Measurements from ENCODE around the gene P4HA3.

P4HA3 gene

DNA sequence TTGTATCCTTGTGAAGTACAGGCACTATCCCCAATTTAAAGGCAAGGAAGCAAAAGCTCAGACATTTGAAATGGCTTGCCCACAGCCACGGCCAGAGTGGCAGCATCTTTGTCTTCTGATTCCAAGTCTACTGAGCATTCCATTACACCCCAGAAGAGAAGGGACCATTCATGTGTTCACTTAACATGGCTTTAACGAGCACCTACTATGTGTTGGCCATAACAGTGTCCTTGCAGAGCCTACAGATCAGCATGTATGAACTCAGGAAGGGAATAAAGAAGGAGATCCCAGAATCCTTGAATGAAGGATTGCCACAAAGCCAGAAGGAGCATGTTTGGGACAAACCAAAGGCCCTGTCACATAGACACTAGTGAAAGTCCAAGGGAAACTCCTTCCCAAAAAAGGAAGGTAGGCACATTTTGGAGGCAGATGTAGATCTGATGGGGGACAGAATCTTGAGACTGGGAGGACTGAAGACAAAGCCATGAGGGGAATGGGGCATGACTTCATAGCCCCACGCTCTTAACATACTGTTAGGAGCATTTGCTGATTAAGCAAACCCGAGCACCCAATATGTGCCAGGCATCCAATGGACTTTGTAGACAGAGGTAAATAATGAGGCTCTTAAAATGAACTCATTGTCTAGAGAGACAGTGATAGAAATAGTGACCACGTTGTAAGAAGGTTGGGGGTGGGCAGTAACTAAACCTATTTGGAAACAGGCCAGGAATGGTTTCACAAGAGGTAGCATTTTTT, 54.9 kb downstream of the P4HA3 start:
- H3K4me1 ChIP-seq (ENCODE audit: control insufficient read depth, insufficient read depth, low read length): no peaks in the 10 kb centered on the region
- H3K36me3 ChIP-seq (ENCODE audit: control insufficient read depth, insufficient read depth, low read length): no peaks in the 10 kb centered on the region
- peaks cover 3% of the 10 kb centered on the region for H3K27me3 ChIP-seq (ENCODE audit: control insufficient read depth, insufficient read depth, low read length)
- no peaks in the 10 kb centered on the region for H3K9me3 ChIP-seq (ENCODE audit: control insufficient read depth, low read length)
- no peak overlapping the region for H3K9ac ChIP-seq (ENCODE audit: low read length)
- no peak overlapping the region for H3K4me3 ChIP-seq (ENCODE audit: low read length)

DNA sequence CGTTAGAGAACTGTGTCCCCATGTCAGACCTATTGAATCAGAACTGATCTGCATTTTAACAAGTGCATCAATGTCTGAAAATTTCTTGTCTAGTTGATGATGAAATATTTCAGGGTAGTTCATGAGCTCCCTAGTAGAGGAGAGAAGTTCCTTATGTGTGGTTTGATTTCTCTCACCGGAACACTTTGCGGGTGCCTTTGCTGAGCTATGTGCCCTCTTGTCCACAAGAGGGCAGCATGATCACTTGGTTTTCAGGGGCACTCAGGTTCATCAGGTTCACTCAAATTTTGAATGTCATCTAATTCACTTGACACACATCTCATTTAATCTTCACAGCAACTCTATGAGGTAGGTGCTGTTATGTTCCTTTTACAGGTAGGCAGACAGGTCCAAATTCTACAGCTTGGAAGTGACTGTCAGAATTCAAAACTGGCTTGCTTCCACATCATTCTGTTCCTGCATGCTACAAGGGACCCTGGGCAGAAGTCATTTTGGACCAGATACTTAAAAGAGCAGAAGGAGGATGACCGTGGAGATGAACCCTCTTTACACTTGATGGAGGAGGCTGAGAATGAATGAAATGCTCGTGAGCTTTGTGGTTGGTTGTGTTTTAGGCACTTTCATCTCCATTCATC, 55.6 kb downstream of the P4HA3 start:
- no peak overlapping the region for H3K4me3 ChIP-seq (ENCODE audit: low read length)
- peaks cover 2% of the 10 kb centered on the region for H3K27me3 ChIP-seq (ENCODE audit: control insufficient read depth, insufficient read depth, low read length)
- H3K9me3 ChIP-seq (ENCODE audit: control insufficient read depth, low read length): no peaks in the 10 kb centered on the region
- no peaks in the 10 kb centered on the region for H3K4me1 ChIP-seq (ENCODE audit: control insufficient read depth, insufficient read depth, low read length)
- no peak overlapping the region for H3K9ac ChIP-seq (ENCODE audit: low read length)
- H3K36me3 ChIP-seq (ENCODE audit: control insufficient read depth, insufficient read depth, low read length): no peaks in the 10 kb centered on the region

DNA sequence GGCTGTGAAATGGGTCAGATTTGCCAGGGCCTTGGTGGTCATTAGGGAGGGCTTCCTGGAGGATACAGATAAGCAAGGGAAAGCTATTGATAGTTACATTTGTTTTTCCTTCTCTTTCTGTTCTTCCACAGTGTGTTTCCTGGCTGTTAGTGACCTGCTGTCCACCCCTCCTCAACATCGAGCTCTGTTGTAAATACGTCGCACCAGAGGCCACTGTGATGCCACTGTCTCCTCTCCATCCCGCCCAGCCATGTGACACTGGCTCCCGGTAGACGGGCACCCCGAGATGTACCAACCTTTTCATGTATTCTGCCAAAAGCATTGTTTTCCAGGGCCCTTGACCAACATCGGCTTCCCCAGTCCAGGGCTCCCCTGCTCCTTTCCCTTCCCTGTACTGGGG, 58.1 kb downstream of the P4HA3 start:
- H3K4me3 ChIP-seq (ENCODE audit: low read length): no peak overlapping the region
- H3K4me1 ChIP-seq (ENCODE audit: control insufficient read depth, insufficient read depth, low read length): no peaks in the 10 kb centered on the region
- H3K27me3 ChIP-seq (ENCODE audit: control insufficient read depth, insufficient read depth, low read length): no peaks in the 10 kb centered on the region
- H3K9ac ChIP-seq (ENCODE audit: low read length): no peak overlapping the region
- H3K9me3 ChIP-seq (ENCODE audit: control insufficient read depth, low read length): no peaks in the 10 kb centered on the region
- H3K36me3 ChIP-seq (ENCODE audit: control insufficient read depth, insufficient read depth, low read length): no peaks in the 10 kb centered on the region

DNA sequence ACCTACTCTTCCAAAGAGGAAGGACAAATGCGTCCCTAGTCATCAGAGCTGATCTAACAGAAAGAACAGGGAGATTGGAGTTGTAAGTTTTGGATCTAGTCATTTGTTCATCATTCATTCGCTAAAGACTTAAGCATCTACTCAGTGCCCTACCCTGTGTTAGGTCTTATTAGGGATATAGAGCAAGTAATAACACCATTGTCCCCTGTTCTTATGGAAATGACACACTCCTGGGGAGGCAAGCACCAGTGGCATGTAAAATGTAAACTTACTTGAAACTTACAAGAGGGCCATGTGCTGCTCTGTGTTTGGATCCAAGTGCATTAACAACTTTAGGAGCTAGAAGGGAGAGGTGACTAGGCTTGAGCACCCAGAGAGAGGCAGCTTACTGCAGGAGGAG, 61.9 kb downstream of the P4HA3 start:
- no peaks in the 10 kb centered on the region for H3K9me3 ChIP-seq (ENCODE audit: control insufficient read depth, low read length)
- no peak overlapping the region for H3K4me3 ChIP-seq (ENCODE audit: low read length)
- H3K9ac ChIP-seq (ENCODE audit: low read length): no peak overlapping the region
- no peaks in the 10 kb centered on the region for H3K27me3 ChIP-seq (ENCODE audit: control insufficient read depth, insufficient read depth, low read length)
- no peaks in the 10 kb centered on the region for H3K4me1 ChIP-seq (ENCODE audit: control insufficient read depth, insufficient read depth, low read length)
- no peaks in the 10 kb centered on the region for H3K36me3 ChIP-seq (ENCODE audit: control insufficient read depth, insufficient read depth, low read length)

DNA sequence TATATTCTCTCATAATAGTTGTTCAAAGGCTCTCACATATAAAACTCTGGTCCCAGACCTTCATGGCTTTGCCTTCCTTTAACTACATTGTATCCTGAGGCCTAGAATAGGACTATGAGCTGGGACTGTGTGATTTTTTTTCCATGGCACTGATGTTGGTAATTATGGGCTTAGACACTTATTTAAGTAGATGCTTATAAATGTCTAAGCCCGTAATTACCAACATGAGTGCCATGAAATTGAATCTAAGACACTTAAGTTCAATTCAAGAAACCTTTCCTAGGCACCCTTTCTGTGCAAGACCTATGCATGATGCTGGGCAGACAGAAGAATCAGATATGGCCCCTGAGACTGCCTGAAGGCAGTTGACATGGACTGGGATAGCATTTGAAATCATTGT, 63.0 kb downstream of the P4HA3 start:
- Histone ChIP-seq H3K4me3 (ENCODE audit: low read length) (no peak overlapping the region), H3K36me3 (ENCODE audit: control insufficient read depth, insufficient read depth, low read length) (no peaks in the 10 kb centered on the region), H3K9me3 (ENCODE audit: control insufficient read depth, low read length) (no peaks in the 10 kb centered on the region), H3K27me3 (ENCODE audit: control insufficient read depth, insufficient read depth, low read length) (no peaks in the 10 kb centered on the region), H3K4me1 (ENCODE audit: control insufficient read depth, insufficient read depth, low read length) (no peaks in the 10 kb centered on the region), H3K9ac (ENCODE audit: low read length) (no peak overlapping the region)

DNA sequence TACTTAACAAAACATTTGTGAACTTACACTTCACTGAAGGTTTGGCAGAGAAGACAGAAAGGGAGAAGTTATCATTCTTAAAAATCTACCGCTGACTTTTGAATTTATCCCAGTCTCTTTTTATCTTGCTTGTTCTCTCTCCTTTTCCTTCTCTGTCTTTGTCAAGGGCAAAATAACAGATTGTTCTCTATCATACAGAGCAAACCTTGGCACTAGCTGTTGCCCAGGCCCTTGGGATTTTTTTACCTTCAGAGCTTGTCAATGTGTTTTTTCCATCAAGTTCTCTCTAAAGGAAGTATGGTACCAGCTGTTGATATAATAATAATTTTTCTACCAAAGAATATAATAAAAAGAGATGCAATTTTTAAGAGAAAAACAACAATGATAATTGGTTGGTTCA, 73.2 kb downstream of the P4HA3 start:
- Histone ChIP-seq H3K36me3 (ENCODE audit: control insufficient read depth, insufficient read depth, low read length) (no peaks in the 10 kb centered on the region), H3K9ac (ENCODE audit: low read length) (no peak overlapping the region), H3K4me1 (ENCODE audit: control insufficient read depth, insufficient read depth, low read length) (no peaks in the 10 kb centered on the region)

DNA sequence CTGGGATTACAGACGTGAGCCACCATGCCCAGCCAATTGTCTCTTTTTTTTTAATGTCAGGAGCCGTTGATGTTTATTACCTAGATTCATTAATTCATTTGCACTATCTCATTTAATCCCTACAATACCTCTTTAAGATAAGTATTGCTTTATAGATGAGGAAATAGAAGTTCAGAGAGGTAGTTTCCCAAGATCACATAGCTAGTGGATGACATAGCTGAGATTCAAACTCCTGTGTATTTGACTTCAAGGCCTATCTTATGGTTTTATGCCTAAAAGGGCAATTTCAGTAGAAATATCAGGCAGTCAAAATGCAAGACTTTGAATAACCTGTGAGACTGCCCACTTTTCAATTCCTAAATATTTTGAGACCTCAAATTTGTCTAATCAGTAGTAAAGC, 73.9 kb downstream of the P4HA3 start:
- H3K27me3 ChIP-seq (ENCODE audit: control insufficient read depth, insufficient read depth, low read length): no peaks in the 10 kb centered on the region
- H3K4me1 ChIP-seq (ENCODE audit: control insufficient read depth, insufficient read depth, low read length): no peaks in the 10 kb centered on the region
- no peak overlapping the region for H3K9ac ChIP-seq (ENCODE audit: low read length)
- H3K4me3 ChIP-seq (ENCODE audit: low read length): no peak overlapping the region
- H3K36me3 ChIP-seq (ENCODE audit: control insufficient read depth, insufficient read depth, low read length): no peaks in the 10 kb centered on the region
- no peaks in the 10 kb centered on the region for H3K9me3 ChIP-seq (ENCODE audit: control insufficient read depth, low read length)

More for the DNA sequence above, 73.2 kb downstream of the P4HA3 start:
- H3K4me3 ChIP-seq (ENCODE audit: low read length): no peak overlapping the region
- H3K9me3 ChIP-seq (ENCODE audit: control insufficient read depth, low read length): no peaks in the 10 kb centered on the region
- H3K27me3 ChIP-seq (ENCODE audit: control insufficient read depth, insufficient read depth, low read length): no peaks in the 10 kb centered on the region

DNA sequence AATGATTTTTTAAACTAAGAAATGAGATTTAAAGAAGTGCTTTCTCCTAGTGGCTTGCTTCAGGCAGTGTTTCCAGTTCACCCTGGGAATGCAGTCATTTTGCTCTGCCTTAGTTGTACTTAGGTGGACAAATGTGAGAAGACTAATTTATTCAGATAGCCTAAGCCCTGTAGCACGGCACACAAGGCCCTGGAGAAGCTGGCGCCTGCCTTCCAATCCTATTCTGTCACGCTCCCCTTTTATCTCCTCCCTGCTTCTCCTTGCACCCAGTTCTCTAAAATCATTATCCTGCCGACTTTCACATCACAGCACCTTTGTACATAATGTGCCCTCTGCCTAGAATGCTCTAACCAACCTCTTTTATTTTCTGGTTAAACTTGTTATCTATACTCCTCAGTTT, 76.3 kb downstream of the P4HA3 start:
- no peaks in the 10 kb centered on the region for H3K27me3 ChIP-seq (ENCODE audit: control insufficient read depth, insufficient read depth, low read length)
- H3K9ac ChIP-seq (ENCODE audit: low read length): no peak overlapping the region
- no peaks in the 10 kb centered on the region for H3K9me3 ChIP-seq (ENCODE audit: control insufficient read depth, low read length)
- H3K4me3 ChIP-seq (ENCODE audit: low read length): no peak overlapping the region
- H3K36me3 ChIP-seq (ENCODE audit: control insufficient read depth, insufficient read depth, low read length): no peaks in the 10 kb centered on the region
- H3K4me1 ChIP-seq (ENCODE audit: control insufficient read depth, insufficient read depth, low read length): no peaks in the 10 kb centered on the region

DNA sequence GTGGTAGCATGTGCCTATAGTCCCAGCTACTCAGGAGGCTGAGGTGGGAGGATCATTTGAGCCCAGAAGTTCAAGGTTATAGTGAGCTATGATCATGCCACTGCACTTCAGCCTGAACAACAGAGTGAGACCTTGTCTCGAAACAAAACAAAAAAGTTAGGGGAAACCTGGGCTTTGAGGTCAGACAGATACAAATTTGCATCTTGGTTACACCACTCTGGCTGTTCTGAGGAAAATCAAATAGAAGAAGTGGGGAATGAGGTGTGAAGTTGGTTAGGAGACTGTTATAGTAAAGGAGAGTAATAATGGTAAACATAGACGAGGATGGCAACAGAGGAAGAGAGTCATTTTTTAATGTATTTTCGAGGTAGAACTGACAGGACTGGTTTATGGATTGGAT, 77.8 kb downstream of the P4HA3 start:
- no peaks in the 10 kb centered on the region for H3K36me3 ChIP-seq (ENCODE audit: control insufficient read depth, insufficient read depth, low read length)

DNA sequence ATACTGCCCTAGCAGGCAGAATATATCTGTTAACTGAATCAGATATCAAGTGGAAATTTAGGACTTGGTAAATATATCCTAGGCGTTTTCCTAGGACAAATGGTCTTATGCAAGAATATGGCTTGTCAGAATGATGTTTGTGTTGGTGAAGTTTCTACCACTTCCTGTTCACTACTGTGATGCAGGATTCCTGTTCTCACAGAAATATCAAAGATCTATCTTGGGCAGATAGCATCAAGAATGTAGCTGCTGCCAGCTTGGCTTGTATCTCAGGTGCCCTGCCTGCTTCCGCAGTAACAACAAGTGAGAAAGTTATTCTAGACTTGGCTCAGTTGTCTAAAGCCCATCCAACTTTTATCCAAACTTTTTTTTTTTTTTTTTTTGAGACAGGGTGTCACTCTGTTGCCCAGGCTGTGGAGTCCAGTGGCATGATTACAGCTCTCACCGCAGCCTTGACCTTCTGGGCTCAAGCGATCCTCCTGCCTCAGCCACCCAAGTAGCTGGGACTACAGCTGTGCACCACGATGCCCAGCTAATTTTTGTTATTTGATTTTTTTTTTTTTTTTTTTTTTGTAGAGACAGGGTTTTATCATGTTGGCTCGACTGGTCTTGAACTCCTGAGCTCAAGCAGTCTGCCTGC, 79.0 kb downstream of the P4HA3 start:
- no peak overlapping the region for H3K4me3 ChIP-seq (ENCODE audit: low read length)
- H3K4me1 ChIP-seq (ENCODE audit: control insufficient read depth, insufficient read depth, low read length): no peaks in the 10 kb centered on the region
- H3K9ac ChIP-seq (ENCODE audit: low read length): no peak overlapping the region
- H3K36me3 ChIP-seq (ENCODE audit: control insufficient read depth, insufficient read depth, low read length): no peaks in the 10 kb centered on the region
- no peaks in the 10 kb centered on the region for H3K27me3 ChIP-seq (ENCODE audit: control insufficient read depth, insufficient read depth, low read length)
- H3K9me3 ChIP-seq (ENCODE audit: control insufficient read depth, low read length): no peaks in the 10 kb centered on the region

More for the DNA sequence above, 77.8 kb downstream of the P4HA3 start:
- H3K27me3 ChIP-seq (ENCODE audit: control insufficient read depth, insufficient read depth, low read length): no peaks in the 10 kb centered on the region
- H3K4me3 ChIP-seq (ENCODE audit: low read length): no peak overlapping the region
- H3K9ac ChIP-seq (ENCODE audit: low read length): no peak overlapping the region
- no peaks in the 10 kb centered on the region for H3K4me1 ChIP-seq (ENCODE audit: control insufficient read depth, insufficient read depth, low read length)
- no peaks in the 10 kb centered on the region for H3K9me3 ChIP-seq (ENCODE audit: control insufficient read depth, low read length)

DNA sequence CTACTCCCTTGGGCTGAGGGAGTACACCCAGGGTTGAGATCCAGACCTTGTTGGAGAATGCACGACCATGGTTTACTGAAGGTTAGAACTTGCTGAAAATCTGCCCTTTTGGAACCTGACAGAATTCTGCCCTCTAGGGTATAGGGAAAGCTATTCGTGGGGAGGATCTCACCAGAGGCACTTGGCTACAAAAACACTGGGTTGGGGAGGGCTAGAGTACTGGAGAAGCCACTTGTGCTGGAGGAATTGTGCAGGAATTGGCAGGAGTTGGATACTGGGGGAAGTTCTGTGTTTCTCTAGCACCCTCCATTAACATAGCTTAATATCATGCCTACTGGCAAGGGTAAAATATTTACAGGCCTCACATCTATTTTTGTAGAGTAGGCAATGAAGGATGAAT, 84.5 kb downstream of the P4HA3 start:
- no peak overlapping the region for H3K9ac ChIP-seq (ENCODE audit: low read length)
- H3K4me3 ChIP-seq (ENCODE audit: low read length): no peak overlapping the region
- H3K4me1 ChIP-seq (ENCODE audit: control insufficient read depth, insufficient read depth, low read length): no peaks in the 10 kb centered on the region
- H3K27me3 ChIP-seq (ENCODE audit: control insufficient read depth, insufficient read depth, low read length): no peaks in the 10 kb centered on the region
- no peaks in the 10 kb centered on the region for H3K9me3 ChIP-seq (ENCODE audit: control insufficient read depth, low read length)
- no peaks in the 10 kb centered on the region for H3K36me3 ChIP-seq (ENCODE audit: control insufficient read depth, insufficient read depth, low read length)

DNA sequence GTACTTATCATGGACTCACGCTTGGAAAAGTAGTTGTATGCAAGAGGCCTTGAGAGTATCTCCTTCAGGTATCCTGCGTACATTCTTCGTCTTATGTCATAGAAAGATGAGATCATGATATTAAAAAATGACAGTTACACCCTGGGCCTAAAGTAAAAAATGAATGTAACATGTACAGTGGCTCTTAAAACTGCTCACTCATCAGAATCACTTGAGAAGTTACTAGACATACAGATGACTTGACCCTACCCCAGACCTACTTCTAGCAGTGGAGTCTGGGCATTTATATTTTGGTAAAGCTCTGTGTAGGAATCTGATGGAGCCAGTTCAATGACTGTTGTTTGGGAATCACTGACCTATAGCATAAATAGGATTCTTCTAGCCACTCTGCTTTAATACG, 85.9 kb downstream of the P4HA3 start:
- Histone ChIP-seq H3K27me3 (ENCODE audit: control insufficient read depth, insufficient read depth, low read length) (no peaks in the 10 kb centered on the region), H3K36me3 (ENCODE audit: control insufficient read depth, insufficient read depth, low read length) (no peaks in the 10 kb centered on the region), H3K9ac (ENCODE audit: low read length) (no peak overlapping the region), H3K4me3 (ENCODE audit: low read length) (no peak overlapping the region), H3K9me3 (ENCODE audit: control insufficient read depth, low read length) (no peaks in the 10 kb centered on the region), H3K4me1 (ENCODE audit: control insufficient read depth, insufficient read depth, low read length) (no peaks in the 10 kb centered on the region)

Data from mucosa of stomach (tissue), 1 donor.